Lower lobe of right lung (tissue), 2 donors: Measurements from ENCODE around the gene OR52N5. TPM values are rescaled to one million over a fixed set of nuclear protein-coding genes. Genes with fewer than 3 reads are reported as not detected.
A peak's percentile ranks its signal among the peaks of the same experiment; 100 is the strongest.

Experiments
- ATAC-seq, 2 donors: fragments of 200-7000 bp; cut with Tn5 transposase; one replicate each; pipeline ENCODE4 v1.9.1; 2020 to 2022; ENCODE audit warnings: mild to moderate bottlenecking in 2 of 2, moderate library complexity in 2 of 2
- DNase-seq: peaks from one replicate; pipeline ENCODE4 v3.0.0-alpha.2; 2020
- H3K27ac ChIP-seq: fragments of 200-600 bp; one replicate; pipeline ENCODE4 v1.8.0; 2022
- H3K27me3 ChIP-seq: fragments of 200-600 bp; one replicate; pipeline ENCODE4 v1.8.0; 2022; ENCODE audit warnings: low read depth
- H3K36me3 ChIP-seq: fragments of 200-600 bp; one replicate; pipeline ENCODE4 v1.8.0; 2022; ENCODE audit warnings: mild to moderate bottlenecking
- H3K4me1 ChIP-seq: fragments of 200-600 bp; one replicate; pipeline ENCODE4 v1.8.0; 2022
- H3K4me3 ChIP-seq: fragments of 200-600 bp; one replicate; pipeline ENCODE4 v1.8.0; 2022; ENCODE audit warnings: mild to moderate bottlenecking
- H3K9me3 ChIP-seq: fragments of 200-600 bp; one replicate; pipeline ENCODE4 v1.8.0; 2022
- CTCF ChIP-seq: fragments of 200-600 bp; IDR thresholded peaks from one replicate; pipeline ENCODE4 v1.8.0; 2022; ENCODE audit warnings: antibody characterized with exemption, mild to moderate bottlenecking
- intact Hi-C: fragments of 100-400 bp; cut with DNase I; formaldehyde crosslinking; loops from one replicate; pipeline ENCODE4 v1.11.0; 2022
- total RNA-seq: library from RNA; stranded (reverse); fragmentation: NEBNext Ultra II Directional; extraction: Animal tissue kit (Norgen Biotek cat#: 25700); gene quantifications from one replicate; pipeline ENCODE4 v1.2.1, GENCODE V29; 2021
- donor health status: DM: no; HTN: yes; CAD: no; lungs with severe emphysema.

Gene OR52N5
- total RNA-seq, 1 donor from 2014 or later, result not detected

- peak; percentile 17 to 54 for ATAC-seq
- intact Hi-C loops, result loop anchor here (10.0 kb wide), 1 partner anchor 334 kb away; no protein-coding TSS in a partner anchor
- no peaks in the 10 kb centered on the region for H3K36me3 ChIP-seq
- DNase-seq, result no peak
- H3K27ac ChIP-seq, result no peak overlapping the region
- no peaks in the 10 kb centered on the region for H3K27me3 ChIP-seq
- H3K4me3 ChIP-seq, result peak overlapping the region; percentile 56
- no peak for TF ChIP-seq CTCF
- H3K4me1 ChIP-seq, result peaks cover 11% of the 10 kb centered on the region
- H3K9me3 ChIP-seq, result no peaks in the 10 kb centered on the region
Measured at GRCh38 chr11:5809122-5809519, 26.0 kb upstream of the OR52N5 start.

DNA sequence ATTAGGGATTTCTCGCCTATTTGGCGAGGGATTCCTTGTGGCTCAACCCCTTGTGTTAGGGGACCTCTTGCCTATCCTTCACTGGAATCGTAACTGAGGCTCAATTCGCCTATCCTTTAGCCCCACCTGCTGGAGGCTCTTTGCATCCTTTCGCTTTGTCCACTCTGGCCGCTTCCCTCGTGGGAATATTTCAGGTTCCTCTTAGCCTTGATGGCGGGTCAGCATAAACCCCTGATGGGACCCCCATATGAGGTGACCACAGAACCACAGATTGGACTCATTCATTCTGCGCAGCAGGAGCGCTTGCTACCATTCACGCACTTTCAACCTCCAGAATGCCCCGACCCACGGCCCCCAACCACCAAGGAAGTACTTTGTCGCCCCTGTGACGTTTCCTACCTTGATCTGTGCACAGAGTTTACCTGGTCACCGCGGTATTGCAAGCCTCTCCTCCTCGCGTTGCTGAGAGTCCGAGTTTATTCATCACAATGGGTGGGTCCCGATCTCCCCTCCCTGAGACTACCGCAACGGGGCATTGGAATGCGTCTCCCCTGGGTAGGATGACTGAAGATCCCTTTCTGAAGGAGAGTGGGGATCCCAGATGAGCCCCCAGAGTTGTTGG is 25.5 kb upstream of the OR52N5 start, which contains the start of gene OR52N2:
OR52N2 (plus strand) TSS at position 425 of the 622 bp plus-strand sequence. CDS start 11,412 bp downstream, outside the sequence.
- Histone ChIP-seq H3K36me3 (no peaks in the 10 kb centered on the region), H3K27me3 (no peaks in the 10 kb centered on the region), H3K9me3 (no peaks in the 10 kb centered on the region), H3K27ac (no peak within 1 kb of the TSS), H3K4me3 (peak within 1 kb of the TSS; percentile 56), H3K4me1 (peaks cover 11% of the 10 kb centered on the region)
- intact Hi-C loops, result loop anchor here (10.0 kb wide), 1 partner anchor 334 kb away; no protein-coding TSS in a partner anchor
- ATAC-seq, result peak; percentile 95 to 97
- DNase-seq, result peak; percentile 59
- peak; percentile 83 for TF ChIP-seq CTCF

- DNase-seq (no peak), ATAC-seq (peak in 1 of 2 donors; percentile 14)
- Histone ChIP-seq H3K9me3 (no peaks in the 10 kb centered on the region), H3K27me3 (no peaks in the 10 kb centered on the region), H3K4me1 (peaks cover 11% of the 10 kb centered on the region), H3K4me3 (no peak overlapping the region), H3K36me3 (no peaks in the 10 kb centered on the region), H3K27ac (no peak overlapping the region)
- no peak for TF ChIP-seq CTCF
- intact Hi-C loops, result loop anchor here (10.0 kb wide), 1 partner anchor 333 kb away; no protein-coding TSS in a partner anchor
Measured at GRCh38 chr11:5807580-5807979, 24.4 kb upstream of the OR52N5 start.

DNA sequence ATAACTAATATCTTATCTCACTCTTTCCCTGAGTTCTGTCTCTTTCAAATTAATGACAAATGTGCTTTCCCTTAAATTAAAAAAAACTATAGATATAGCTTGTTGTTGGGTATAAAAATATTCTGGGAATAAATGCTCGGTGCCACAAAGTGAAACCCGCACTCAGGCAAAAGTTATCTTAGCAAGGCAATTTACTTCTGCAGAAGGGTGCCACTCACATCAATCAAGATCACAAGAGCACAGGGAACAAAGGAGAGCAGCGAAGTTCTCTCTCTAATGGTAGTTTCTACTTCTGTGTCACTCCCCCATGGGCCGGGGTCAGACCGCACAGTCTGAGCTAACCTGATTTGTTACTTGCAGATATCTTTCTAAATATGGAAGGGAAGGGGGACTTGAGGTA is 20.8 kb upstream of the OR52N5 start:
- no peak for TF ChIP-seq CTCF
- Histone ChIP-seq H3K9me3 (no peaks in the 10 kb centered on the region), H3K36me3 (no peaks in the 10 kb centered on the region), H3K27me3 (no peaks in the 10 kb centered on the region), H3K4me3 (no peak overlapping the region), H3K27ac (no peak overlapping the region), H3K4me1 (peaks cover 8% of the 10 kb centered on the region)
- intact Hi-C loops, result loop anchor here (10.0 kb wide), 1 partner anchor 329 kb away; no protein-coding TSS in a partner anchor
- DNase-seq (no peak), ATAC-seq (no peak)

GRCh38 chr11:5796541-5796940 is 13.4 kb upstream of the OR52N5 start:
- Histone ChIP-seq H3K4me3 (no peak overlapping the region), H3K36me3 (no peaks in the 10 kb centered on the region), H3K27ac (no peak overlapping the region), H3K4me1 (no peaks in the 10 kb centered on the region), H3K9me3 (no peaks in the 10 kb centered on the region), H3K27me3 (no peaks in the 10 kb centered on the region)
- intact Hi-C loops, result no loop called here
- no peak for DNase-seq
- no peak for ATAC-seq
- no peak for TF ChIP-seq CTCF
